ENCODE data around the gene CAPN11.

Gene CAPN11

DNA sequence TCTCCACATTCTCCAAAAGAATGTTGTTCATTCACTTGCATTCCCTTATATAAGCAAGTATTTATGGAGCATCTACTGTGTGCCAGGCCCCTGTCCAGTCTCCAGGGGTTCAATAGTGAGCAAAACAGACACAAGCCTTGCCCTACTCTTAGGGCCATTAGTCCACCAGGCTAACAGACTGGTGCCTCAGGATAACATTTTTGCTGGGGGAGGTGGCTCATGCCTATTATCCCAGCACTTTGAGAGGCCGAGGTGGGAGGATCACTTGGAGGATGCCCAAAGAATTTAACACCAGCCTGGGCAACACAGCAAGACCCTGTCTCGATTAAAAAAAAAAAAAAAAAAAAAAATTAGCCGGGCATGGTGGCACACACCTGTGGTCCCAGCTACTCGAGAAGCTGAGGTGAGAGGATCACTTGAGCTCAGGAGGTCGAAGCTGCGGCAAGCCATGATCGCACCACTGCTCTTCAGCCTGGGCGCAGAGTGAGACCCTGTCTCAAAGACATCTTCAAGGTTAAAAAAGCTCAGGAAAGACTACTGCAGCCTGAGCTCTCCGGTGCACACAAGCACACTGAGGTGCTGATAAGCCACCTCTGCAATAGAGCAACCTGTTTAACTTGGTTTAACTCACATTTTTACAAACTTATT lies 19.9 kb downstream of the CAPN11 start:
- Histone ChIP-seq H3K4me3 (ENCODE audit: insufficient read depth, low read length, poor library complexity, severe bottlenecking) (no peak overlapping the region), H3K27me3 (ENCODE audit: low read length) (no peaks in the 10 kb centered on the region), H3F3A (ENCODE audit: insufficient read depth) (no peaks in the 10 kb centered on the region), H3K79me2 (ENCODE audit: insufficient read depth, low read length) (no peaks in the 10 kb centered on the region), H3K36me3 (ENCODE audit: low read length) (no peaks in the 10 kb centered on the region), H3K4me2 (ENCODE audit: low read depth, low read length, poor library complexity, severe bottlenecking) (no peak overlapping the region), H3K9ac (ENCODE audit: low read length) (no peak overlapping the region), H3K27ac (ENCODE audit: low read depth, low read length) (no peak overlapping the region), H2AFZ (ENCODE audit: low read depth, low read length, severe bottlenecking) (no peak overlapping the region), H3K9me2 (replicated peaks; ENCODE audit: insufficient read depth, low read length) (no peaks in the 10 kb centered on the region), H4K20me1 (ENCODE audit: low read depth, low read length) (no peaks in the 10 kb centered on the region), H3K9me3 (ENCODE audit: insufficient read depth, low read length) (no peaks in the 10 kb centered on the region)
- TF ChIP-seq, protein P1, sequence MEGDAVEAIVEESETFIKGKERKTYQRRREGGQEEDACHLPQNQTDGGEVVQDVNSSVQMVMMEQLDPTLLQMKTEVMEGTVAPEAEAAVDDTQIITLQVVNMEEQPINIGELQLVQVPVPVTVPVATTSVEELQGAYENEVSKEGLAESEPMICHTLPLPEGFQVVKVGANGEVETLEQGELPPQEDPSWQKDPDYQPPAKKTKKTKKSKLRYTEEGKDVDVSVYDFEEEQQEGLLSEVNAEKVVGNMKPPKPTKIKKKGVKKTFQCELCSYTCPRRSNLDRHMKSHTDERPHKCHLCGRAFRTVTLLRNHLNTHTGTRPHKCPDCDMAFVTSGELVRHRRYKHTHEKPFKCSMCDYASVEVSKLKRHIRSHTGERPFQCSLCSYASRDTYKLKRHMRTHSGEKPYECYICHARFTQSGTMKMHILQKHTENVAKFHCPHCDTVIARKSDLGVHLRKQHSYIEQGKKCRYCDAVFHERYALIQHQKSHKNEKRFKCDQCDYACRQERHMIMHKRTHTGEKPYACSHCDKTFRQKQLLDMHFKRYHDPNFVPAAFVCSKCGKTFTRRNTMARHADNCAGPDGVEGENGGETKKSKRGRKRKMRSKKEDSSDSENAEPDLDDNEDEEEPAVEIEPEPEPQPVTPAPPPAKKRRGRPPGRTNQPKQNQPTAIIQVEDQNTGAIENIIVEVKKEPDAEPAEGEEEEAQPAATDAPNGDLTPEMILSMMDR (IDR thresholded peaks at IDR 0.05; ENCODE audit: insufficient read depth, low read length, poor library complexity, severe bottlenecking), result no peak

DNA sequence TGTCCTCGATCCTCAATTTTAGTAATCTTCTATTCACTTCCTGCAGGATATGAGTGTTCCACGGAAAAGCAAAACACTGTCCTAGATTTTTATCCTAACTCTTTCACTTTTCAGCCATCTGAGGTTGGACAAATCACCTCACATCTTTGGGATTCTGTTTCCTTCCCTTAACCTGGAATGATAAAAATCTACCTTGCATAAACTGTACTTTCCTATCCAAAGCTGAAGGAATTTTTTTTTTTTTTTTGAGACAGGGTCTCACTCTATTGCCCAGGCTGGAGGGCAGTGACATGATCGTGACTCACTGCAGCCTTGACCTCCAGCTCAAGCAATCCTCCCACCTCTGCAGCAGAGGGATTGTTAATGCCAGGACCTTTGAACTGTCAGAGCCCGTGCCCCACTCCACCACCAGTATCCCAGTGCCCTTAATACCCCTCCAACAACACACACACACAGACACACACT lies 20.5 kb downstream of the CAPN11 start:
- no peak overlapping the region for H2AFZ ChIP-seq (ENCODE audit: low read depth, low read length, severe bottlenecking)
- H3K4me3 ChIP-seq (ENCODE audit: insufficient read depth, low read length, poor library complexity, severe bottlenecking), result no peak overlapping the region
- TF ChIP-seq EZH2phosphoT487 (conservative IDR thresholded peaks at IDR 0.05; ENCODE audit: low read length), result no peak
- TF ChIP-seq, protein P1 (IDR thresholded peaks at IDR 0.05; ENCODE audit: insufficient read depth, low read length, poor library complexity, severe bottlenecking), result no peak

DNA sequence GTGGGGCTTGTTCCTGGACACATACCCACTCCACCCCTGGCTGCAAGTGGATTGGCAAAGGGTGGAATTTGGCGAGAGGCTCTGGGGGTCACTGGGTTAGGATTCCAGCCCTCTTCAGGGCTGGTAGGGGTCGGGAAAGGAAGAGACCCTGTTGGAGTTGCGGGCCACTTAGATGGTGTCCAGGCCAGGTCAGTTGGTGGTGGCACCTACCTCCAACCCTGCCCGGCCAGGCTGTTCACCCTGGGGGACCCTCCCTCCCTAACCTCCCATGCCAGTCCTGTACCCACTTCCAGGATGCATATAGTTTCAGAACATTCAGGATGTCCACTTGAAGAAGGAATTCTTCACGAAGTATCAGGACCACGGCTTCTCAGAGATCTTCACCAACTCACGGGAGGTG lies 21.0 kb downstream of the CAPN11 start:
- Histone ChIP-seq H2AFZ (ENCODE audit: low read depth, low read length, severe bottlenecking) (no peak overlapping the region), H3K36me3 (ENCODE audit: low read length) (no peaks in the 10 kb centered on the region), H3K4me3 (ENCODE audit: insufficient read depth, low read length, poor library complexity, severe bottlenecking) (no peak overlapping the region), H3K4me2 (ENCODE audit: low read depth, low read length, poor library complexity, severe bottlenecking) (no peak overlapping the region), H3K27ac (ENCODE audit: low read depth, low read length) (no peak overlapping the region), H3K79me2 (ENCODE audit: insufficient read depth, low read length) (no peaks in the 10 kb centered on the region), H3K9ac (ENCODE audit: low read length) (no peak overlapping the region), H3K27me3 (ENCODE audit: low read length) (no peaks in the 10 kb centered on the region), H3F3A (ENCODE audit: insufficient read depth) (no peaks in the 10 kb centered on the region), H3K9me3 (ENCODE audit: insufficient read depth, low read length) (no peaks in the 10 kb centered on the region), H4K20me1 (ENCODE audit: low read depth, low read length) (no peaks in the 10 kb centered on the region), H3K9me2 (replicated peaks; ENCODE audit: insufficient read depth, low read length) (no peaks in the 10 kb centered on the region)
- TF ChIP-seq, protein P1 (IDR thresholded peaks at IDR 0.05; ENCODE audit: insufficient read depth, low read length, poor library complexity, severe bottlenecking), result no peak
- no peak for TF ChIP-seq EZH2phosphoT487 (conservative IDR thresholded peaks at IDR 0.05; ENCODE audit: low read length)

More for the DNA sequence above, 20.5 kb downstream of the CAPN11 start:
- H3K9me3 ChIP-seq (ENCODE audit: insufficient read depth, low read length), result no peaks in the 10 kb centered on the region
- H3K79me2 ChIP-seq (ENCODE audit: insufficient read depth, low read length), result no peaks in the 10 kb centered on the region
- H3K27me3 ChIP-seq (ENCODE audit: low read length), result no peaks in the 10 kb centered on the region
- H3K36me3 ChIP-seq (ENCODE audit: low read length), result no peaks in the 10 kb centered on the region
- no peak overlapping the region for H3K4me2 ChIP-seq (ENCODE audit: low read depth, low read length, poor library complexity, severe bottlenecking)
- H3K9me2 ChIP-seq (replicated peaks; ENCODE audit: insufficient read depth, low read length), result no peaks in the 10 kb centered on the region
- no peak overlapping the region for H3K9ac ChIP-seq (ENCODE audit: low read length)
- H4K20me1 ChIP-seq (ENCODE audit: low read depth, low read length), result no peaks in the 10 kb centered on the region
- no peaks in the 10 kb centered on the region for H3F3A ChIP-seq (ENCODE audit: insufficient read depth)
- H3K27ac ChIP-seq (ENCODE audit: low read depth, low read length), result no peak overlapping the region

Measured in SU-DHL-6 (cell line).